ENCODE results near the gene AKAP6.

The AKAP6 gene

DNA sequence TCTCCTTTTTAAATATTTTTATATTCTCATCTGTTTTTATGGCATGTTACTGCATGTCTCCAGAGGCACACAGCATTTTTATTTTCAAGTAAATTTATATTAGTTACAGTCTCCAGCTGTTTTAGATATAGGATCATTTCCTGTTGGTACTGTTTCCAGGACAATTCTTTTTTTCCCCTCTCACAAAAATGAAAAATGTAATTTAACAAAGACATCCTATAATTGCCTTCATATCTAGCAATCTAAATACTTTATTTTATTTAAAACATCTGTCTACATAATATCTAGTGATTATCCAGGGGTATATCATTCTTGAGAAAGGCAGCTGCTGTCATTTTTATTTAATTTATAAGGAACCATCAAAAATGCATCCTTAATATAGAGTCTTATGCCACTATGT, 337.2 kb downstream of the AKAP6 start:
- no peak for TF ChIP-seq CTCF (IDR thresholded peaks at IDR 0.05; ENCODE audit: low read depth, low read length)
- no peak overlapping the region for H3K4me3 ChIP-seq (ENCODE audit: low read depth, low read length)

DNA sequence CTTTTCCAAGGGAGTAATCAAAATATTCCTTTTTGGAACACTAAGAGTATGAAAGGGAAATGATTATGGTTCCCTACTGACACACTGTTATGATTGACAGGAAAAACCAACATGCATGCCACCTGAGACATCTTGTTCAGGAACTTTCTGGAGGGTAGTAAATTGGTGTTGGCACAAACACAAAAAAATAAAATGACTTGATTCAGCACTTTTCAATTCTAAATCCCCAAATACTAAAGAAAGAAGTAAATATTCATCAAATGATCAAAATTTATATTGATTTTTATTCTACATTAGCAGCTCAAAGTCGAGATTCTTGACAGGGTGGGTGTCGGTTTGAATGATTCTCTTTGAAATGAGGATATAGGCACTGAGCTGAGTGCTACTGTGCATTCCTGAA, 338.2 kb downstream of the AKAP6 start:
- H3K4me3 ChIP-seq (ENCODE audit: low read depth, low read length): no peak overlapping the region
- TF ChIP-seq CTCF (IDR thresholded peaks at IDR 0.05; ENCODE audit: low read depth, low read length): no peak

DNA sequence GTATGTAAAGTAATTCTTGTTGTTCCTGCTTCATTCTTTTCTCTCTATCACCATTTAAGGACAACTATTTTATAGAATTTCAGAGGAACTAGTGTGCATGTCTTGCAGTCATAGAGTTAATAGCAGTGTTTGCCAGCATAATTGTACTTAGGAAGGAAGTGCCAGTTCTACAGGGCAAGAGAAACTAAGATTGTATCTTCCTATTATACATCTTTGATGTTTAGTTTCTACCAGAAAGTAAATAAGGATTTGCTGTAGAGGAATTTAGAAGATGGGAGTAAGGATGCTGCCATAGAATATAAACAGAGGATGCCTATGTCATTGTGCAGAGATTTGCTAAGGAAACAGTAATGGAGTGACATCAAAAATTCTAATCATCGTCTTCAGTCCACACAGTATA, 338.7 kb downstream of the AKAP6 start:
- no peak for TF ChIP-seq CTCF (IDR thresholded peaks at IDR 0.05; ENCODE audit: low read depth, low read length)
- no peak overlapping the region for H3K4me3 ChIP-seq (ENCODE audit: low read depth, low read length)

DNA sequence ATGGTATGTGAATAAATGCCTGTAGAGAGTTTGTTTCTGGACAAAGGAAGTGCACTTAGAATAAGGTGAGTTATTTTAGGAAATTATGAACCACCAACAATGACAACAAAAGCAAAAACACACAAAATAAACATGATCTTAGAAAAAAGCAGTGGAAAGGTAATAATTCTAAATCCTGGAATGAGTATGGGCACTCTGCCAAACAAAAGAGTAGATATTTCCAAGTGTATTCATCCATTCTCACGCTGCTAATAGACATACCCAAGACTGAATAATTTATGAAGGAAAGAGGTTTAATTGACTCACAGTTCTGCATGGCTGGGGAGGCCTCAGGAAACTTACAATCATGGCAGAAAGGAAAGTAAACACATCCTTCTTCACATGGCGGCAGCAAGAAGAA, 340.3 kb downstream of the AKAP6 start:
- H3K4me3 ChIP-seq (ENCODE audit: low read depth, low read length): no peak overlapping the region
- no peak for TF ChIP-seq CTCF (IDR thresholded peaks at IDR 0.05; ENCODE audit: low read depth, low read length)

GRCh38 chr14:32675433-32675832, 346.3 kb downstream of the AKAP6 start:
- no peak overlapping the region for H3K4me3 ChIP-seq (ENCODE audit: low read depth, low read length)
- TF ChIP-seq CTCF (IDR thresholded peaks at IDR 0.05; ENCODE audit: low read depth, low read length): no peak

- no peak for TF ChIP-seq CTCF (IDR thresholded peaks at IDR 0.05; ENCODE audit: low read depth, low read length)
- no peak overlapping the region for H3K4me3 ChIP-seq (ENCODE audit: low read depth, low read length)
Measured at GRCh38 chr14:32677129-32677780, 348.2 kb downstream of the AKAP6 start.

- no peak overlapping the region for H3K4me3 ChIP-seq (ENCODE audit: low read depth, low read length)
- no peak for TF ChIP-seq CTCF (IDR thresholded peaks at IDR 0.05; ENCODE audit: low read depth, low read length)
Measured at GRCh38 chr14:32678088-32678487, 349.0 kb downstream of the AKAP6 start.
